Activated B cell treated with CpG ODN at 0.5 μM for 24 hours (primary cell): ENCODE results near the gene GABBR2. TPM values are rescaled to one million over a fixed set of nuclear protein-coding genes. Genes with fewer than 3 reads are reported as not detected.

Experiments
- ATAC-seq: fragments of 200-7000 bp; cut with Tn5 transposase; one replicate; pipeline ENCODE4 v1.10.0; 2021; ENCODE audit warnings: low read depth, mild to moderate bottlenecking, moderate library complexity
- CTCF ChIA-PET: fragments of 350-600 bp; sonication (Branson Sonifier 250); formaldehyde crosslinking; loops from one replicate; lab custom pipeline; 2021; ENCODE audit warnings: antibody characterized with exemption; lab: Charles Lee
- POLR2A ChIA-PET: fragments of 350-600 bp; sonication (Branson Sonifier 250); formaldehyde crosslinking; loops from one replicate; lab custom pipeline; 2021; ENCODE audit warnings: antibody characterized with exemption; lab: Charles Lee
- DNase-seq: peaks from one replicate; pipeline ENCODE4 v3.0.0; 2022
- H3K27ac Mint-ChIP-seq: one replicate; pipeline ENCODE4 v1.8.0; 2020; ENCODE audit warnings: mixed read lengths
- H3K27me3 Mint-ChIP-seq: one replicate; pipeline ENCODE4 v1.8.0; 2021; ENCODE audit warnings: mixed read lengths
- H3K36me3 Mint-ChIP-seq: one replicate; pipeline ENCODE4 v1.8.0; 2021; ENCODE audit warnings: low read depth, mixed read lengths
- H3K4me1 Mint-ChIP-seq: one replicate; pipeline ENCODE4 v1.8.0; 2021; ENCODE audit warnings: mixed read lengths
- H3K4me3 Mint-ChIP-seq: one replicate; pipeline ENCODE4 v1.8.0; 2020; ENCODE audit warnings: mild to moderate bottlenecking, mixed read lengths
- H3K9me3 Mint-ChIP-seq: one replicate; pipeline ENCODE4 v1.8.0; 2020; ENCODE audit warnings: mixed read lengths
- intact Hi-C: fragments of 100-400 bp; cut with micrococcal nuclease; formaldehyde crosslinking; loops from one replicate; pipeline ENCODE4 v1.15.1; 2024
- total RNA-seq: library from RNA; stranded (reverse); gene quantifications from 2 replicates; pipeline ENCODE4 v1.2.3, GENCODE V29; 2022
- TF ChIP-seq, protein P1 (sequence below): fragments of 200-600 bp; IDR thresholded peaks from one replicate; pipeline ENCODE4 v1.8.0; 2022; ENCODE audit warnings: antibody characterized with exemption, mild to moderate bottlenecking

Gene GABBR2
- total RNA-seq, 1 donor from 2014 or later = not detected

DNA sequence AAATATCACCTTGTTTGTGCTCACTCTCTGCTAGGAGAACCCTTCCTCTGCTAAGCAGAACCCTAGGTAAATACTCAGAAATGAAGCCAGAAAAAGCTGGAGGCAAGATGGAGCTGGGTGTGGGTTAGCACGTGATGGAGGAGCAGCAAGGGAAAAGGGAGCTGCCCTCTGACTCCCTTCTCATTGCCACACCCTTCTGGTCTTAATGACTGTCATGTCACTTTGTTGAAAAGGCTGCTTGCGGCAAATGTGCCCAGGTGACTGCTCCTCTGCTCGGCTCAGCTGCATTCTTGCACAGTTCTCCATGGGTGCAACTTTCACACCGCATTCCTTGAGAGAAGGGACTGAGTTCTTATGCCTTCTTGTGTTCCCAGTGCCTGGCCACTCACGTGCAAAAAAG is 416.9 kb downstream of the GABBR2 start:
- no peaks in the 10 kb centered on the region for H3K36me3 Mint-ChIP-seq
- ChIA-PET POLR2A (no interaction called here), CTCF (no interaction called here)
- no peak for DNase-seq
- TF ChIP-seq, protein P1, sequence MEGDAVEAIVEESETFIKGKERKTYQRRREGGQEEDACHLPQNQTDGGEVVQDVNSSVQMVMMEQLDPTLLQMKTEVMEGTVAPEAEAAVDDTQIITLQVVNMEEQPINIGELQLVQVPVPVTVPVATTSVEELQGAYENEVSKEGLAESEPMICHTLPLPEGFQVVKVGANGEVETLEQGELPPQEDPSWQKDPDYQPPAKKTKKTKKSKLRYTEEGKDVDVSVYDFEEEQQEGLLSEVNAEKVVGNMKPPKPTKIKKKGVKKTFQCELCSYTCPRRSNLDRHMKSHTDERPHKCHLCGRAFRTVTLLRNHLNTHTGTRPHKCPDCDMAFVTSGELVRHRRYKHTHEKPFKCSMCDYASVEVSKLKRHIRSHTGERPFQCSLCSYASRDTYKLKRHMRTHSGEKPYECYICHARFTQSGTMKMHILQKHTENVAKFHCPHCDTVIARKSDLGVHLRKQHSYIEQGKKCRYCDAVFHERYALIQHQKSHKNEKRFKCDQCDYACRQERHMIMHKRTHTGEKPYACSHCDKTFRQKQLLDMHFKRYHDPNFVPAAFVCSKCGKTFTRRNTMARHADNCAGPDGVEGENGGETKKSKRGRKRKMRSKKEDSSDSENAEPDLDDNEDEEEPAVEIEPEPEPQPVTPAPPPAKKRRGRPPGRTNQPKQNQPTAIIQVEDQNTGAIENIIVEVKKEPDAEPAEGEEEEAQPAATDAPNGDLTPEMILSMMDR = no peak
- H3K27me3 Mint-ChIP-seq = peaks cover 12% of the 10 kb centered on the region
- intact Hi-C loops = no loop called here
- no peak overlapping the region for H3K4me3 Mint-ChIP-seq
- H3K4me1 Mint-ChIP-seq = no peaks in the 10 kb centered on the region
- no peak for ATAC-seq
- H3K27ac Mint-ChIP-seq = no peak overlapping the region
- H3K9me3 Mint-ChIP-seq = no peaks in the 10 kb centered on the region

DNA sequence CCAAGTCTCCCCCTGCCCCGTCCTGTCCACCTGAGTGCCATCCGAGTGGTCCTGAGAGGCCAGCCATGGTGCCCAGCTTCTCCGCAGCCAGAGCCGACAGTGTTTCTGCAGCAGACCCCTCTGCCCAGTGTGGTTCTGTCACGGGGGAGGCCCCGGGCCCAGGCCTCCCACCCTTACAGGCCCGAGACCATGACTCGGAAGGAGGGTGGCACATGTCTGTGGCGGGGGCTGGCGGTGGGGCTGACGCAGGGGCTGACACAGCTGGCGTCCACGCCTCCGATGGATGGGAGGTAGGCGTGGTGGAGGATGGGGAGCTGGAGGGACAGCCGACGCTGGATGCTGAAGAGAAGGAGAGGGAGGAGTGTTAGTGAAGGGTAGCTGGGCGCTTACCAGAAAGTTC is 418.3 kb downstream of the GABBR2 start:
- no peak overlapping the region for H3K27ac Mint-ChIP-seq
- ATAC-seq (no peak), DNase-seq (no peak)
- H3K9me3 Mint-ChIP-seq = no peaks in the 10 kb centered on the region
- no peaks in the 10 kb centered on the region for H3K36me3 Mint-ChIP-seq
- TF ChIP-seq, protein P1 = no peak
- ChIA-PET POLR2A (no interaction called here), CTCF (no interaction called here)
- intact Hi-C loops = no loop called here
- no peaks in the 10 kb centered on the region for H3K4me1 Mint-ChIP-seq
- H3K4me3 Mint-ChIP-seq = no peak overlapping the region
- peaks cover 9% of the 10 kb centered on the region for H3K27me3 Mint-ChIP-seq

DNA sequence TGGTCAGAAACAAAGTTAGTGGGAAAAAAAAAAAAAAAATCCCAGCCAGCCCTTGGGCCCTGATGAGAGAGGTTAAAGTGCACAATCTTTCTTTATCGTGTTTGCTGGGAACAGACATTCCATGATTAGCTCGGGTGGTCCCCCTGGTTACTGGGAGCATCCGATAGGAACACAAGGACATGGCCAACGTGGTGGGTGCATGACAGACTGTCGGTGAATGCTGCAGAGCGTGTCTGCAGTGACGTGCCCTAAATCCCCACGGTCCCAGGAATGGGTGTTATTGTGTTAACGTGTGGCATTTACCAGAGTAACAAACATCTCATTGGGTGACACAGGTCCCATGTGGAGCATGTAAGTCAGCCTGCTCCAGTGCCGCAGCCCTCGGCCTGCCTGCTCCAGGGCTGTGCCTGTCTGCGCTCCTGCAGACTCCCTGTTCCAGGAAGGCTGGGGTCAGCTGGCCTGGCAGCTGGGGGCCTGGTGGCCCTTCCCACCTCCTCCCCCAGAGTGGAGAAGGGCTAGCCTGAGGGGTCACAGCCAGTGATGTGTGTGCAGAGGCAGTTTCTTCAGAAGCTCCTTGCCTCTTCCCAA is 419.0 kb downstream of the GABBR2 start:
- POLR2A ChIA-PET = no interaction called here
- Mint-ChIP-seq H3K27ac (no peak overlapping the region), H3K36me3 (no peaks in the 10 kb centered on the region), H3K4me1 (no peaks in the 10 kb centered on the region), H3K9me3 (no peaks in the 10 kb centered on the region), H3K4me3 (no peak overlapping the region), H3K27me3 (peaks cover 13% of the 10 kb centered on the region)
- ATAC-seq (no peak), DNase-seq (no peak)
- CTCF ChIA-PET = no interaction called here
- intact Hi-C loops = no loop called here
- TF ChIP-seq, protein P1 = no peak

DNA sequence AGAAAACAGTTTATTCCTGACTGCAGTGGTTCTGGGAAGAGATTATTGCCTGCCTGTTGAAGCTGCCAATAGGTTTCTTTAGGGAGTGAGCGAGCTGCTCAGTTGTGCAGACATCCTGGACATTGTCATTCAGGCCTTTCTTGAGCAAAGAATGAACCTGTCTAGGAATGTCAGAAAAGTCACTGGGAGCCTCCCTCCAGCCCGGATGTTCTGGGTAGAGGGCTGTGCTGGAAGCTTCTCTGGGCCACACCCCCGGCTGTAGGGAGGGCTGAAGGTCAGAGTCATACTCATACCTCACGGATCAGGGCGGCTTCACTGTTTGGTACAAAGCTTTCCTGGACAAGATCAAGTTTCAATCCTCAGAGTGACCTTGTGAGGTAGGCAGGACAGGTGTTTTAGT is 419.9 kb downstream of the GABBR2 start:
- ChIA-PET CTCF (no interaction called here), POLR2A (no interaction called here)
- Mint-ChIP-seq H3K4me3 (no peak overlapping the region), H3K27me3 (peaks cover 12% of the 10 kb centered on the region), H3K4me1 (no peaks in the 10 kb centered on the region), H3K27ac (no peak overlapping the region), H3K9me3 (no peaks in the 10 kb centered on the region), H3K36me3 (no peaks in the 10 kb centered on the region)
- TF ChIP-seq, protein P1 = no peak
- ATAC-seq = no peak
- no peak for DNase-seq
- intact Hi-C loops = no loop called here

DNA sequence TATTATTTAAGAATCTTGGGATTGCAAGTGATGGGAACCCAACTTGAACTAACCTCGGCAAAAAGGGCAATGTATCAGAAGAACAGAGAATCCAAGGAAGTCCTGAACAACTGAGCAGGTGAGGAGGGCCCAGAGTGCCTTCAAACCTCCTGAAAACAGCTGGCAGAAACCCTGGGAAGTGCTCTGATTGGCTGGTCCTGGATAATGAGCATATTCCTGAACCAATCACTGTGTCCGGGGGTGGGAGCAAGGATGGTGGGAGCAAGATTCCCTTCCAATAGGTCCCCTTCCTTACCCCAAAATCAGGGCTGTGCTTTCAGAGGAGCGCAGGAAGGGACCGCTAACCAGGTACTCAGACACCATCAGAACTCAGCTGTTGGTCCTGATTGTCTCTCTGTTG is 421.4 kb downstream of the GABBR2 start:
- H3K36me3 Mint-ChIP-seq = no peaks in the 10 kb centered on the region
- H3K27me3 Mint-ChIP-seq = peaks cover 12% of the 10 kb centered on the region
- ATAC-seq = no peak
- DNase-seq = no peak
- CTCF ChIA-PET = no interaction called here
- no peaks in the 10 kb centered on the region for H3K9me3 Mint-ChIP-seq
- POLR2A ChIA-PET = interaction anchor here (0.7 kb wide), 1 partner anchor 32 kb away, joined by 4 read pairs; no protein-coding TSS in a partner anchor
- H3K27ac Mint-ChIP-seq = no peak overlapping the region
- H3K4me3 Mint-ChIP-seq = no peak overlapping the region
- TF ChIP-seq, protein P1 = no peak
- no peaks in the 10 kb centered on the region for H3K4me1 Mint-ChIP-seq
- intact Hi-C loops = no loop called here
